GM18526 (cell line): ENCODE measurements around the gene PLEKHA6.

Experiments
- POLR2A ChIP-seq: IDR thresholded peaks from 3 replicates; pipeline ENCODE4 v1.6.1; 2011; ENCODE audit not compliant: insufficient read length; ENCODE audit errors: extremely low read depth

PLEKHA6 gene, protein sequence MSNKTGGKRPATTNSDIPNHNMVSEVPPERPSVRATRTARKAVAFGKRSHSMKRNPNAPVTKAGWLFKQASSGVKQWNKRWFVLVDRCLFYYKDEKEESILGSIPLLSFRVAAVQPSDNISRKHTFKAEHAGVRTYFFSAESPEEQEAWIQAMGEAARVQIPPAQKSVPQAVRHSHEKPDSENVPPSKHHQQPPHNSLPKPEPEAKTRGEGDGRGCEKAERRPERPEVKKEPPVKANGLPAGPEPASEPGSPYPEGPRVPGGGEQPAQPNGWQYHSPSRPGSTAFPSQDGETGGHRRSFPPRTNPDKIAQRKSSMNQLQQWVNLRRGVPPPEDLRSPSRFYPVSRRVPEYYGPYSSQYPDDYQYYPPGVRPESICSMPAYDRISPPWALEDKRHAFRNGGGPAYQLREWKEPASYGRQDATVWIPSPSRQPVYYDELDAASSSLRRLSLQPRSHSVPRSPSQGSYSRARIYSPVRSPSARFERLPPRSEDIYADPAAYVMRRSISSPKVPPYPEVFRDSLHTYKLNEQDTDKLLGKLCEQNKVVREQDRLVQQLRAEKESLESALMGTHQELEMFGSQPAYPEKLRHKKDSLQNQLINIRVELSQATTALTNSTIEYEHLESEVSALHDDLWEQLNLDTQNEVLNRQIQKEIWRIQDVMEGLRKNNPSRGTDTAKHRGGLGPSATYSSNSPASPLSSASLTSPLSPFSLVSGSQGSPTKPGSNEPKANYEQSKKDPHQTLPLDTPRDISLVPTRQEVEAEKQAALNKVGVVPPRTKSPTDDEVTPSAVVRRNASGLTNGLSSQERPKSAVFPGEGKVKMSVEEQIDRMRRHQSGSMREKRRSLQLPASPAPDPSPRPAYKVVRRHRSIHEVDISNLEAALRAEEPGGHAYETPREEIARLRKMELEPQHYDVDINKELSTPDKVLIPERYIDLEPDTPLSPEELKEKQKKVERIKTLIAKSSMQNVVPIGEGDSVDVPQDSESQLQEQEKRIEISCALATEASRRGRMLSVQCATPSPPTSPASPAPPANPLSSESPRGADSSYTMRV

GRCh38 chr1:204359474-204360255, at the start of gene PLEKHA6:
Gene PLEKHA6, minus strand, starts transcription at chr1:204359929. Its CDS starts 86,202 bp downstream, at chr1:204273727.
- no peak for TF ChIP-seq POLR2A

GRCh38 chr1:204409123-204409522, 49.4 kb upstream of the PLEKHA6 start:
- no peak for TF ChIP-seq POLR2A

GRCh38 chr1:204408602-204409001, 48.9 kb upstream of the PLEKHA6 start:
- TF ChIP-seq POLR2A, result no peak

- TF ChIP-seq POLR2A, result no peak
These were observed 48.4 kb upstream of the PLEKHA6 start for GRCh38 chr1:204408074-204408507.

GRCh38 chr1:204407295-204407971, 47.7 kb upstream of the PLEKHA6 start:
- no peak for TF ChIP-seq POLR2A

DNA sequence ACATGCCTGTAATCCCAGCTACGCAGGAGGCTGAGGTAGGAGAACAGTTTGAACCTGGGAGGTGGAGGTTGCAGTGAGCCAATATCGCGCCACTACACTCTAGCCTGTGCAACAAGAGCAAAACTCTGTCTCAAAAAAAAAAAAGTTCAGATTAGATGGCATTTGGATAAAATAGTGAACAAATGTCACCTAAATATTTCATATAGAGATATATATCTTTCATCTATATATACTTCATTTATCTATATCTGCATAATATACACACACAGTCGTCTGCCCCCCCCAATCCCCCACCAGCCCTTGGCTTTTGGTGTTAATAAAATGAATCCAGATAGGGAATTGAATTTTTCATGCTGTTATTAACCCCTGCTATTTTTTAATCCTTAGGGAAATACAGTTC, 46.9 kb upstream of the PLEKHA6 start:
- no peak for TF ChIP-seq POLR2A

DNA sequence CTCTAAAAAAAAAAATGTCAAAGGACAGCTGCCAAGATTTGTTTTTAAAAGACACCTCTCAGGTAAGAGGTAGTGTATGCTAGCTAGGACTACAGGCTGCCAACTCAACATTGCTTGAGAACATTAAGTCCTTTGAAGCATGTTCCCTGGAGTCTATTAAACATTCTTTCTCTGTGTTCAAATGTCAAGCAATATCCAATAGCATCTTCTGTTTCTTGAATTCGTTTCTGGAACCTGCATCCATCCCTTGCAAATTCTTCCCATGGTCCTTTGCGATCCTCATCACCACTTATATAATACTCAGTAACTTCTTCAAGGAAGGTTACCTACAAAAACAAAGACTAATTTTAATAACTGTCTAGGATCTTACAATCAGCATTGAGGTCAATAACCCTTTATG, 46.3 kb upstream of the PLEKHA6 start:
- TF ChIP-seq POLR2A, result no peak

DNA sequence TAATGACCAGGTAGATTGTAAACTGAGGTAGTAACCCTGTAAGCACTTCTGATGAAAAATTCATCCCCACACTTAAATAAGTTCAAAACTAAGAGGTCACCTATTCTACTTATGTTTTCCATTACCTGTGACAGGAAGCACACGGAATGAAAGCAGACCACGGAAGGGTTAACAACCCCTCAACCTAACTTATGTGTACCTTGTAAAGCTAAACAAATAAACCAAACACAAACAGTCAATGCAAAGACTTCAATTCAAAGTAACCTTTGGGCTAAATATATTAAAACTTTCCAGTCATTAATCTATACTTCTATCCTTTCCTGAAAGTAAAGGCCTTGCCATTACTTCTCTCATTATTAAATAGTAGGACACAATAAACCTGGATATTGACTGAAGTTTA, 44.9 kb upstream of the PLEKHA6 start:
- no peak for TF ChIP-seq POLR2A

DNA sequence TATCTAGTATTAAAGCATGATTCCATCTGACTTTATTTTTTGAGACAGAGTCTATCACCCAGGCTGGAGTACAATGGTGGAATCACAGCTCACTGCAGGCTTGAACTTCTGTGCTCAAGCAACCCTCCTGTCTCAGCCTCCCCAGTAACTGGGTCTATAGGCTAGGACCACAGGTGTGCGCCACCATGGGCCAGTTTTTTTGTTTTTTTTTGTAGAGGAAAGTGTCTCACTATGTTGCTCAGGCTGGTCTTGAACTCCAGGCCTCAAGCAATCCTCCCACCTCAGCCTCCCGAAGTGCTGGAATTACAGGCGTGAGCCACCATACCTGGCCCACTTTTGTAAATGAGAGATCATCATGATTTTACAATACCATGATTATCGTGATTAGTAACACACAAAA, 42.7 kb upstream of the PLEKHA6 start:
- no peak for TF ChIP-seq POLR2A

DNA sequence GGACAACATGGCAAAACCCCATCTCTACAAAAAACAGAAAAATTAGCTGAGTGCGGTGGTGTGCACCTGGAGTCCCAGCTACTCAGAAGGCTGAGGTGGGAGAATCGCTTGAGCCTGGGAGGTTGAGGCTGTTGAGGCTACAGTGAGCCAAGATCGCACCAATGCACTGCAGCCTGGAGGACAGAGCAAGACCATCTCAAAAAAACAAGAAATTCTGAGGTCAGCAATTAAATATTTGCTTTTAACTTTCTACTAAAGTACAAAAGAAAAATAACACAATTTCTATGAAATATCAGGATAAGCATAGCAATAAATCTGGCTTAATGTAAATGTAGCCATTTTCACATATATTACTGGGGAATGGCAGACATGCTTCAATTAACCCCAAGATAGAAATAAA, 42.0 kb upstream of the PLEKHA6 start:
- no peak for TF ChIP-seq POLR2A

GRCh38 chr1:204400882-204401510, 41.3 kb upstream of the PLEKHA6 start:
- no peak for TF ChIP-seq POLR2A

DNA sequence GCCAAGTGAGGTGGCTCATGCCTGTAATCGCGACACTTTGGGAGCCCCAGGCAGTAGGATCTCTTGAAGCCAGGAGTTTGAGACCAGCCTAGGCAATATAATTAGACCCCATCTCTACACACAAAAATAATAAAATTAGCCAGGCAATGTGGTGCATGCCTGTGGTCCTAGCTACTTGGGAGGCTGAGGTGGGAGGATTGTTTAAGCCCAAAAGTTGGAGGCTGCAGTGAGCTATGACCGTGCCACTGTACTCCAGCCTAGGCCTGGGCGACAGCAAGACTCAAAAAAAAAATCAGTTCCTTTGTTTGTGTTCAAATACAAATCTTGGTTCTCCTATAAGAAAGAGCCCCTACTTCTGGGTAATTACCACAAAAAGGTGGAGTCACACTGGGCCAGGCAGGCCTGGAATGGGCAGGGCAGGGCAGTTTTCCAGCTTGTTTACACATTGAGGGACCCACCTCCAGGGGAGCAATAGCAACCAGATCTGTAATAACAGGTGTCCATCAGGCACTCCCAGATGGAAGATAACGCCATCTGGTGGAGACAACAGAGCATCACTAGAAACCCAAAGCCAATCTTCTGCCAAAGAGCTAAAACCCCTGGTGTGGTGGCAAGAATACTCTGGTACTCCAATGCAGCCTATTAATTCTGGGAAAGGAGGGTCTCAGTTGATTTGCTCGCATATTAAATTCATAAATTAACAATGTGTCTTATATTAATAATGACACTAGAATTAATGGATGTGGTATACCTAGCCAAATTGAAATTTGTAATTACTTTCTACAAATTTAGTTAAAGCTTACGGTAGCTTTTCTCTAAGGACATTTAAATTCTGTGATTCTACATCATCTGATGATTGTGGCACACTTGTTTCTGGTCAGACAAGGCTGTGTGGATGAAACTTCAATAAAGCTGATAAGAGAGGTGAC, 38.7 kb upstream of the PLEKHA6 start:
- TF ChIP-seq POLR2A, result no peak

DNA sequence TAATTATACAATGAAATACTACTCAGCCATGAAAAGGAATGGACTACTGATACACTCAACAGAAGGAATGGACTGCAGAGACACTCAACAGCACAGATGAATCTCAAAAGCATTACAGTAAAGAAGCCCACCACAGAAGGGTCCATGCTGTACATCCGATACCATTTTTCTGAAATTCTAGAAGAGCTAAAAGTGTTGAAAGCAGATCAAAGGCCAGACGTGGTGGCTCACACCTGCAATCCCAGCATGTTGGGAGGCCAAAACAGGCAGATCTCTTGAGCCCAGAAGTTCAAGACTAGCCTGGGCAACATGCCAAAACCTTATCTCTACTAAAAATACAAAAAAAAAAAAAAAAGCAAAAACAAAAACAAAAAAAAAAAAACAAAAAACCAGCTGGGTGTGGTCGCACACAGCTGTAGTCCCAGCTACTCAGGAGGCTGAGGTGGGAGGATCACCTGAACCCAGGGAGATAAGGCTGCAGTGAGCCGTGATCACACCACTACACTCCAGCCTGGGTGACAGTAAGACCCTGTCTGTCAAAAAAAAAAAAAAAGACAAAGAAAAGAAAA, 36.4 kb upstream of the PLEKHA6 start:
- no peak for TF ChIP-seq POLR2A

- no peak for TF ChIP-seq POLR2A
These were observed 31.9 kb upstream of the PLEKHA6 start for GRCh38 chr1:204391629-204392028.
